ENCODE measurements around the gene BLTP2.

GRCh38 chr17:28610376-28610775, 34.6 kb downstream of the BLTP2 start:
- TF ChIP-seq, protein P1, sequence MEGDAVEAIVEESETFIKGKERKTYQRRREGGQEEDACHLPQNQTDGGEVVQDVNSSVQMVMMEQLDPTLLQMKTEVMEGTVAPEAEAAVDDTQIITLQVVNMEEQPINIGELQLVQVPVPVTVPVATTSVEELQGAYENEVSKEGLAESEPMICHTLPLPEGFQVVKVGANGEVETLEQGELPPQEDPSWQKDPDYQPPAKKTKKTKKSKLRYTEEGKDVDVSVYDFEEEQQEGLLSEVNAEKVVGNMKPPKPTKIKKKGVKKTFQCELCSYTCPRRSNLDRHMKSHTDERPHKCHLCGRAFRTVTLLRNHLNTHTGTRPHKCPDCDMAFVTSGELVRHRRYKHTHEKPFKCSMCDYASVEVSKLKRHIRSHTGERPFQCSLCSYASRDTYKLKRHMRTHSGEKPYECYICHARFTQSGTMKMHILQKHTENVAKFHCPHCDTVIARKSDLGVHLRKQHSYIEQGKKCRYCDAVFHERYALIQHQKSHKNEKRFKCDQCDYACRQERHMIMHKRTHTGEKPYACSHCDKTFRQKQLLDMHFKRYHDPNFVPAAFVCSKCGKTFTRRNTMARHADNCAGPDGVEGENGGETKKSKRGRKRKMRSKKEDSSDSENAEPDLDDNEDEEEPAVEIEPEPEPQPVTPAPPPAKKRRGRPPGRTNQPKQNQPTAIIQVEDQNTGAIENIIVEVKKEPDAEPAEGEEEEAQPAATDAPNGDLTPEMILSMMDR (IDR thresholded peaks at IDR 0.05), result no peak
- no peak for TF ChIP-seq POLR2A (IDR thresholded peaks at IDR 0.05)
